ENCODE data around the gene ERCC1. TPM values are rescaled to one million over a fixed set of nuclear protein-coding genes. Genes with fewer than 3 reads are reported as not detected.
A peak's percentile ranks its signal among the peaks of the same experiment; 100 is the strongest.

Gene ERCC1
- total and polyA plus RNA-seq, 2 of the 13 experiments (the other 11 are each of a cell fraction or from before 2014, with no cell fraction given) = 40.0 to 66.4 TPM

GRCh38 chr19:45405435-45406225 lies 18.1 kb downstream of the ERCC1 start (continued):
- no peak for TF ChIP-seq ZNF672 (CRISPR knock-in tag; IDR thresholded peaks at IDR 0.05)
- TF ChIP-seq, protein P1, sequence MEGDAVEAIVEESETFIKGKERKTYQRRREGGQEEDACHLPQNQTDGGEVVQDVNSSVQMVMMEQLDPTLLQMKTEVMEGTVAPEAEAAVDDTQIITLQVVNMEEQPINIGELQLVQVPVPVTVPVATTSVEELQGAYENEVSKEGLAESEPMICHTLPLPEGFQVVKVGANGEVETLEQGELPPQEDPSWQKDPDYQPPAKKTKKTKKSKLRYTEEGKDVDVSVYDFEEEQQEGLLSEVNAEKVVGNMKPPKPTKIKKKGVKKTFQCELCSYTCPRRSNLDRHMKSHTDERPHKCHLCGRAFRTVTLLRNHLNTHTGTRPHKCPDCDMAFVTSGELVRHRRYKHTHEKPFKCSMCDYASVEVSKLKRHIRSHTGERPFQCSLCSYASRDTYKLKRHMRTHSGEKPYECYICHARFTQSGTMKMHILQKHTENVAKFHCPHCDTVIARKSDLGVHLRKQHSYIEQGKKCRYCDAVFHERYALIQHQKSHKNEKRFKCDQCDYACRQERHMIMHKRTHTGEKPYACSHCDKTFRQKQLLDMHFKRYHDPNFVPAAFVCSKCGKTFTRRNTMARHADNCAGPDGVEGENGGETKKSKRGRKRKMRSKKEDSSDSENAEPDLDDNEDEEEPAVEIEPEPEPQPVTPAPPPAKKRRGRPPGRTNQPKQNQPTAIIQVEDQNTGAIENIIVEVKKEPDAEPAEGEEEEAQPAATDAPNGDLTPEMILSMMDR (CRISPR knock-in tag; IDR thresholded peaks at IDR 0.05) = no peak
- no peak for TF ChIP-seq ZNF674 (CRISPR knock-in tag; IDR thresholded peaks at IDR 0.05; ENCODE audit: low read depth)
- no peak for TF ChIP-seq SP140L (CRISPR knock-in tag; IDR thresholded peaks at IDR 0.05; ENCODE audit: borderline replicate concordance)
- TF ChIP-seq ZNF878 (CRISPR knock-in tag; IDR thresholded peaks at IDR 0.05) = no peak
- TF ChIP-seq ATF6 (CRISPR knock-in tag; conservative IDR thresholded peaks at IDR 0.05) = no peak; the same call in 1 of the 2 replicates
- no peak for TF ChIP-seq MBNL3 (CRISPR knock-in tag; conservative IDR thresholded peaks at IDR 0.05)
- no peak for TF ChIP-seq NR3C1 (CRISPR knock-in tag; IDR thresholded peaks at IDR 0.05)
- TF ChIP-seq CSRNP1 (CRISPR knock-in tag; IDR thresholded peaks at IDR 0.05) = no peak
- TF ChIP-seq BHLHE40 (IDR thresholded peaks at IDR 0.05; ENCODE audit: low read length) = peak; percentile 45; the same call in 1 of the 2 replicates
- TF ChIP-seq ZNF564 (CRISPR knock-in tag; IDR thresholded peaks at IDR 0.05) = peak; percentile 60; the same call in 1 of the 2 replicates
- no peak for TF ChIP-seq FLYWCH1 (CRISPR knock-in tag; IDR thresholded peaks at IDR 0.05)
- TF ChIP-seq NCOA5 (CRISPR knock-in tag; IDR thresholded peaks at IDR 0.05) = no peak
- 0 out of 2 replicates have a peak, but pooled peaks have one; percentile 20 for TF ChIP-seq XBP1 (CRISPR knock-in tag; IDR thresholded peaks at IDR 0.05)
- TF ChIP-seq GABPB1 (CRISPR knock-in tag; IDR thresholded peaks at IDR 0.05) = peak; percentile 81
- TF ChIP-seq THAP11 (CRISPR knock-in tag; IDR thresholded peaks at IDR 0.05) = peak; percentile 98
- TF ChIP-seq HDAC6 (IDR thresholded peaks at IDR 0.05; ENCODE audit: low read depth, low read length) = no peak
- no peak for TF ChIP-seq GTF2F1 (IDR thresholded peaks at IDR 0.05; ENCODE audit: low read length)
- TF ChIP-seq, protein P2, sequence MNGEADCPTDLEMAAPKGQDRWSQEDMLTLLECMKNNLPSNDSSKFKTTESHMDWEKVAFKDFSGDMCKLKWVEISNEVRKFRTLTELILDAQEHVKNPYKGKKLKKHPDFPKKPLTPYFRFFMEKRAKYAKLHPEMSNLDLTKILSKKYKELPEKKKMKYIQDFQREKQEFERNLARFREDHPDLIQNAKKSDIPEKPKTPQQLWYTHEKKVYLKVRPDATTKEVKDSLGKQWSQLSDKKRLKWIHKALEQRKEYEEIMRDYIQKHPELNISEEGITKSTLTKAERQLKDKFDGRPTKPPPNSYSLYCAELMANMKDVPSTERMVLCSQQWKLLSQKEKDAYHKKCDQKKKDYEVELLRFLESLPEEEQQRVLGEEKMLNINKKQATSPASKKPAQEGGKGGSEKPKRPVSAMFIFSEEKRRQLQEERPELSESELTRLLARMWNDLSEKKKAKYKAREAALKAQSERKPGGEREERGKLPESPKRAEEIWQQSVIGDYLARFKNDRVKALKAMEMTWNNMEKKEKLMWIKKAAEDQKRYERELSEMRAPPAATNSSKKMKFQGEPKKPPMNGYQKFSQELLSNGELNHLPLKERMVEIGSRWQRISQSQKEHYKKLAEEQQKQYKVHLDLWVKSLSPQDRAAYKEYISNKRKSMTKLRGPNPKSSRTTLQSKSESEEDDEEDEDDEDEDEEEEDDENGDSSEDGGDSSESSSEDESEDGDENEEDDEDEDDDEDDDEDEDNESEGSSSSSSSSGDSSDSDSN (CRISPR knock-in tag; IDR thresholded peaks at IDR 0.05) = no peak
